Natural killer cell treated with Interleukin-12 subunit alpha and Interleukin-12 subunit beta and Interleukin-15 and Interleukin-18, amount 100 ng/mL, for 72 hours (primary cell): ENCODE results near the gene SYNPR. TPM values are rescaled to one million over a fixed set of nuclear protein-coding genes. Genes with fewer than 3 reads are reported as not detected.

ENCODE experiments used
- ATAC-seq, 2 donors: fragments of 150-1000 bp; cut with Tn5 transposase in 1 of 2; sonication (Bioruptor Pico), chemical (Tn5 transposase) in 1 of 2; 2 replicates each; pipeline ENCODE4 v1.10.0; 2021
- DNase-seq: peaks from one replicate; pipeline ENCODE4 v3.0.0; 2022; ENCODE audit warnings: low spot score
- H3K27ac Mint-ChIP-seq, 2 donors: 1 replicate in 1 of 2; 2 replicates in 1 of 2; pipeline ENCODE4 v1.8.0; 2022; ENCODE audit warnings: mixed read lengths in 2 of 2, mild to moderate bottlenecking in 1 of 2, moderate library complexity in 1 of 2
- H3K27me3 Mint-ChIP-seq, 2 donors: 1 replicate in 1 of 2; 2 replicates in 1 of 2; pipeline ENCODE4 v1.8.0; 2022; ENCODE audit warnings: mixed read lengths in 2 of 2
- H3K36me3 Mint-ChIP-seq: one replicate; pipeline ENCODE4 v1.8.0; 2022; ENCODE audit warnings: mixed read lengths
- H3K4me1 Mint-ChIP-seq, 2 donors: 1 replicate in 1 of 2; 2 replicates in 1 of 2; pipeline ENCODE4 v1.8.0; 2022; ENCODE audit warnings: low read depth in 2 of 2, mixed read lengths in 2 of 2, mild to moderate bottlenecking in 1 of 2
- H3K4me3 Mint-ChIP-seq: one replicate; pipeline ENCODE4 v1.8.0; 2022; ENCODE audit warnings: mixed read lengths
- H3K9me3 Mint-ChIP-seq: 2 replicates; pipeline ENCODE4 v1.8.0; 2022; ENCODE audit warnings: mixed read lengths
- total RNA-seq, 2 donors: library from RNA; stranded (reverse); gene quantifications; one replicate each; pipeline ENCODE4 v1.2.3, GENCODE V29; 2022

Gene SYNPR
- total RNA-seq, 2 donors from 2014 or later = not detected

- DNase-seq (no peak), ATAC-seq (no peak)
- H3K36me3 Mint-ChIP-seq = no peaks in the 10 kb centered on the region
- H3K4me3 Mint-ChIP-seq = no peak overlapping the region
- peaks cover 3% of the 10 kb centered on the region for H3K9me3 Mint-ChIP-seq
- no peaks in the 10 kb centered on the region for H3K4me1 Mint-ChIP-seq
- no peaks in the 10 kb centered on the region for H3K27me3 Mint-ChIP-seq
- no peak overlapping the region for H3K27ac Mint-ChIP-seq
These were observed 92.0 kb downstream of the SYNPR start for GRCh38 chr3:63370094-63370493.

GRCh38 chr3:63383040-63383439 lies 104.9 kb downstream of the SYNPR start:
- Mint-ChIP-seq H3K27ac (no peak overlapping the region), H3K27me3 (no peaks in the 10 kb centered on the region), H3K4me1 (no peaks in the 10 kb centered on the region), H3K9me3 (peaks cover 10% of the 10 kb centered on the region), H3K4me3 (no peak overlapping the region), H3K36me3 (no peaks in the 10 kb centered on the region)
- DNase-seq (no peak), ATAC-seq (no peak)

- Mint-ChIP-seq H3K4me1 (no peaks in the 10 kb centered on the region), H3K27ac (no peak overlapping the region), H3K36me3 (no peaks in the 10 kb centered on the region), H3K27me3 (no peaks in the 10 kb centered on the region), H3K9me3 (peaks cover 6% of the 10 kb centered on the region), H3K4me3 (no peak overlapping the region)
- no peak for DNase-seq
- ATAC-seq = no peak
These were observed 106.3 kb downstream of the SYNPR start for GRCh38 chr3:63384382-63384781.

- Mint-ChIP-seq H3K27me3 (no peaks in the 10 kb centered on the region), H3K9me3 (peaks cover 6% of the 10 kb centered on the region), H3K4me3 (no peak overlapping the region), H3K36me3 (no peaks in the 10 kb centered on the region), H3K27ac (no peak overlapping the region), H3K4me1 (no peaks in the 10 kb centered on the region)
- ATAC-seq (no peak), DNase-seq (no peak)
These were observed 107.5 kb downstream of the SYNPR start for GRCh38 chr3:63385629-63386028.

- DNase-seq (no peak), ATAC-seq (no peak)
- Mint-ChIP-seq H3K4me1 (no peaks in the 10 kb centered on the region), H3K36me3 (no peaks in the 10 kb centered on the region), H3K27ac (no peak overlapping the region), H3K27me3 (no peaks in the 10 kb centered on the region), H3K9me3 (peaks cover 5% of the 10 kb centered on the region), H3K4me3 (no peak overlapping the region)
These were observed 108.5 kb downstream of the SYNPR start for GRCh38 chr3:63386568-63386967.

GRCh38 chr3:63387568-63387967 lies 109.5 kb downstream of the SYNPR start:
- Mint-ChIP-seq H3K27me3 (no peaks in the 10 kb centered on the region), H3K4me1 (no peaks in the 10 kb centered on the region), H3K9me3 (peaks cover 3% of the 10 kb centered on the region), H3K4me3 (no peak overlapping the region), H3K36me3 (no peaks in the 10 kb centered on the region), H3K27ac (no peak overlapping the region)
- ATAC-seq (no peak), DNase-seq (no peak)

- H3K36me3 Mint-ChIP-seq = no peaks in the 10 kb centered on the region
- H3K27ac Mint-ChIP-seq = no peak overlapping the region
- no peak overlapping the region for H3K4me3 Mint-ChIP-seq
- H3K27me3 Mint-ChIP-seq = no peaks in the 10 kb centered on the region
- DNase-seq (no peak), ATAC-seq (no peak)
- no peaks in the 10 kb centered on the region for H3K4me1 Mint-ChIP-seq
- no peaks in the 10 kb centered on the region for H3K9me3 Mint-ChIP-seq
These were observed 112.7 kb downstream of the SYNPR start for GRCh38 chr3:63390710-63391230.

- Mint-ChIP-seq H3K27ac (no peak overlapping the region), H3K36me3 (no peaks in the 10 kb centered on the region), H3K4me1 (no peaks in the 10 kb centered on the region), H3K27me3 (no peaks in the 10 kb centered on the region), H3K4me3 (no peak overlapping the region), H3K9me3 (peaks cover 5% of the 10 kb centered on the region)
- ATAC-seq (no peak), DNase-seq (no peak)
These were observed 117.9 kb downstream of the SYNPR start for GRCh38 chr3:63395960-63396359.

GRCh38 chr3:63400246-63400860 lies 122.2 kb downstream of the SYNPR start:
- no peak overlapping the region for H3K27ac Mint-ChIP-seq
- DNase-seq = no peak
- ATAC-seq = no peak
- H3K4me1 Mint-ChIP-seq = no peaks in the 10 kb centered on the region
- H3K4me3 Mint-ChIP-seq = no peak overlapping the region
- H3K9me3 Mint-ChIP-seq = peaks cover 10% of the 10 kb centered on the region
- no peaks in the 10 kb centered on the region for H3K36me3 Mint-ChIP-seq
- H3K27me3 Mint-ChIP-seq = no peaks in the 10 kb centered on the region

GRCh38 chr3:63405882-63406281 lies 127.8 kb downstream of the SYNPR start:
- Mint-ChIP-seq H3K36me3 (no peaks in the 10 kb centered on the region), H3K27ac (no peak overlapping the region), H3K4me3 (no peak overlapping the region), H3K4me1 (no peaks in the 10 kb centered on the region), H3K9me3 (peaks cover 11% of the 10 kb centered on the region), H3K27me3 (no peaks in the 10 kb centered on the region)
- ATAC-seq (no peak), DNase-seq (no peak)

GRCh38 chr3:63413523-63413922 lies 135.4 kb downstream of the SYNPR start:
- H3K4me3 Mint-ChIP-seq = no peak overlapping the region
- H3K4me1 Mint-ChIP-seq = no peaks in the 10 kb centered on the region
- DNase-seq (no peak), ATAC-seq (no peak)
- no peaks in the 10 kb centered on the region for H3K36me3 Mint-ChIP-seq
- peaks cover 7% of the 10 kb centered on the region for H3K9me3 Mint-ChIP-seq
- no peak overlapping the region for H3K27ac Mint-ChIP-seq
- H3K27me3 Mint-ChIP-seq = no peaks in the 10 kb centered on the region

- Mint-ChIP-seq H3K27ac (no peak overlapping the region), H3K36me3 (no peaks in the 10 kb centered on the region), H3K4me1 (no peaks in the 10 kb centered on the region), H3K4me3 (no peak overlapping the region), H3K9me3 (peaks cover 3% of the 10 kb centered on the region), H3K27me3 (no peaks in the 10 kb centered on the region)
- ATAC-seq = no peak
- no peak for DNase-seq
These were observed 136.5 kb downstream of the SYNPR start for GRCh38 chr3:63414607-63415006.

- H3K9me3 Mint-ChIP-seq = no peaks in the 10 kb centered on the region
- H3K27me3 Mint-ChIP-seq = no peaks in the 10 kb centered on the region
- H3K36me3 Mint-ChIP-seq = no peaks in the 10 kb centered on the region
- ATAC-seq (no peak), DNase-seq (no peak)
- H3K4me1 Mint-ChIP-seq = no peaks in the 10 kb centered on the region
- H3K27ac Mint-ChIP-seq = no peak overlapping the region
- no peak overlapping the region for H3K4me3 Mint-ChIP-seq
These were observed 151.8 kb downstream of the SYNPR start for GRCh38 chr3:63429905-63430304.

GRCh38 chr3:63430875-63431274 lies 152.8 kb downstream of the SYNPR start:
- Mint-ChIP-seq H3K27me3 (no peaks in the 10 kb centered on the region), H3K4me3 (no peak overlapping the region), H3K4me1 (no peaks in the 10 kb centered on the region), H3K36me3 (no peaks in the 10 kb centered on the region), H3K9me3 (no peaks in the 10 kb centered on the region), H3K27ac (no peak overlapping the region)
- DNase-seq (no peak), ATAC-seq (no peak)

- DNase-seq = no peak
- peaks cover 0 to 9% of the 10 kb centered on the region in 2 donors for H3K27me3 Mint-ChIP-seq
- peaks cover 9% of the 10 kb centered on the region for H3K9me3 Mint-ChIP-seq
- H3K4me1 Mint-ChIP-seq = no peaks in the 10 kb centered on the region
- no peak overlapping the region for H3K27ac Mint-ChIP-seq
- no peak overlapping the region for H3K4me3 Mint-ChIP-seq
- H3K36me3 Mint-ChIP-seq = no peaks in the 10 kb centered on the region
- no peak for ATAC-seq
These were observed 159.8 kb downstream of the SYNPR start for GRCh38 chr3:63437858-63438257.
